Fibroblast of lung (primary cell): ENCODE results near the gene MBL2.

Experiments
- CTCF ChIP-seq, 2 donors: IDR thresholded peaks in 1 of 2; conservative IDR thresholded peaks in 1 of 2; 1 replicate in 1 of 2; 2 replicates in 1 of 2; pipeline ENCODE4 v1.5.1; 2011 to 2012; ENCODE audit warnings: low read length in 2 of 2, control low read depth in 1 of 2, inconsistent platforms in 1 of 2, low read depth in 1 of 2, mild to moderate bottlenecking in 1 of 2
- EZH2 ChIP-seq: IDR thresholded peaks from 2 replicates; pipeline ENCODE4 v1.5.1; 2012; ENCODE audit warnings: low read length, control low read depth, mild to moderate bottlenecking; ENCODE audit errors: missing control alignments

- TF ChIP-seq CTCF (conservative IDR thresholded peaks at IDR 0.05 in 1 of 2, IDR thresholded peaks at IDR 0.05 in 1 of 2; ENCODE audit: low read depth in 1 of 2, low read length in 2 of 2): no peak
- no peak for TF ChIP-seq EZH2
Measured at GRCh38 chr10:52720018-52720417, 52.6 kb downstream of the MBL2 start.
